CD1c-positive myeloid dendritic cell (primary cell): ENCODE results near the gene OR51I1.

ENCODE experiments used
- DNase-seq: peaks from one replicate; pipeline ENCODE4 v3.0.0-alpha.2; 2016; ENCODE audit errors: extremely low spot score

OR51I1 gene

GRCh38 chr11:5441414-5441813 lies at the start of gene OR51I1:
TSS of gene OR51I1 (minus strand) at chr11:5441514. CDS start at chr11:5441514, 0 bp downstream.
- no peak for DNase-seq

- no peak for DNase-seq
Measured at GRCh38 chr11:5489576-5490357, 48.5 kb upstream of the OR51I1 start.

GRCh38 chr11:5488798-5489399 lies 47.6 kb upstream of the OR51I1 start:
- DNase-seq, result no peak

GRCh38 chr11:5488385-5488784 lies 47.1 kb upstream of the OR51I1 start, which contains the start of gene OR52D1:
TSS of gene OR52D1 (plus strand) at chr11:5488685. CDS start at chr11:5488707, 22 bp downstream.
- no peak for DNase-seq

- no peak for DNase-seq
Measured at GRCh38 chr11:5486421-5486820, 45.1 kb upstream of the OR51I1 start.

- DNase-seq, result no peak
Measured at GRCh38 chr11:5486003-5486402, 44.7 kb upstream of the OR51I1 start.

GRCh38 chr11:5476186-5476819 lies 35.0 kb upstream of the OR51I1 start:
- DNase-seq, result peak; percentile 58

GRCh38 chr11:5473921-5474320 lies 32.6 kb upstream of the OR51I1 start:
- DNase-seq, result no peak

- DNase-seq, result no peak
Measured at GRCh38 chr11:5467527-5467926, 26.2 kb upstream of the OR51I1 start.

- DNase-seq, result no peak
Measured at GRCh38 chr11:5460983-5461621, 19.8 kb upstream of the OR51I1 start.

GRCh38 chr11:5449432-5449831 lies 8.1 kb upstream of the OR51I1 start:
- no peak for DNase-seq

GRCh38 chr11:5449023-5449422 lies 7.7 kb upstream of the OR51I1 start, which contains the start of gene OR51I2:
TSS of gene OR51I2 (plus strand) at chr11:5449323. CDS start at chr11:5453489, 4,166 bp downstream.
- DNase-seq, result no peak

- no peak for DNase-seq
Measured at GRCh38 chr11:5443835-5444393, 2.6 kb upstream of the OR51I1 start.

GRCh38 chr11:5423131-5423530 lies 18.2 kb downstream of the OR51I1 start:
- DNase-seq, result no peak

- DNase-seq, result no peak
Measured at GRCh38 chr11:5421811-5422210, 19.5 kb downstream of the OR51I1 start, which contains the start of gene OR51Q1. TSS of gene OR51Q1 (plus strand) at chr11:5422111. CDS start at chr11:5422201, 90 bp downstream.

- no peak for DNase-seq
Measured at GRCh38 chr11:5420993-5421392, 20.3 kb downstream of the OR51I1 start.

- DNase-seq, result no peak
Measured at GRCh38 chr11:5405173-5405572, 36.1 kb downstream of the OR51I1 start.

- no peak for DNase-seq
Measured at GRCh38 chr11:5398936-5399335, 42.4 kb downstream of the OR51I1 start.

GRCh38 chr11:5394091-5394490 lies 47.2 kb downstream of the OR51I1 start:
- no peak for DNase-seq
